T-helper 1 cell (primary cell): ENCODE results near the gene FBXW7.

Source experiments
- DNase-seq, 5 donors: peaks; one replicate each; pipeline ENCODE4 v3.0.0-alpha.2; 2012 to 2020

FBXW7 gene

DNA sequence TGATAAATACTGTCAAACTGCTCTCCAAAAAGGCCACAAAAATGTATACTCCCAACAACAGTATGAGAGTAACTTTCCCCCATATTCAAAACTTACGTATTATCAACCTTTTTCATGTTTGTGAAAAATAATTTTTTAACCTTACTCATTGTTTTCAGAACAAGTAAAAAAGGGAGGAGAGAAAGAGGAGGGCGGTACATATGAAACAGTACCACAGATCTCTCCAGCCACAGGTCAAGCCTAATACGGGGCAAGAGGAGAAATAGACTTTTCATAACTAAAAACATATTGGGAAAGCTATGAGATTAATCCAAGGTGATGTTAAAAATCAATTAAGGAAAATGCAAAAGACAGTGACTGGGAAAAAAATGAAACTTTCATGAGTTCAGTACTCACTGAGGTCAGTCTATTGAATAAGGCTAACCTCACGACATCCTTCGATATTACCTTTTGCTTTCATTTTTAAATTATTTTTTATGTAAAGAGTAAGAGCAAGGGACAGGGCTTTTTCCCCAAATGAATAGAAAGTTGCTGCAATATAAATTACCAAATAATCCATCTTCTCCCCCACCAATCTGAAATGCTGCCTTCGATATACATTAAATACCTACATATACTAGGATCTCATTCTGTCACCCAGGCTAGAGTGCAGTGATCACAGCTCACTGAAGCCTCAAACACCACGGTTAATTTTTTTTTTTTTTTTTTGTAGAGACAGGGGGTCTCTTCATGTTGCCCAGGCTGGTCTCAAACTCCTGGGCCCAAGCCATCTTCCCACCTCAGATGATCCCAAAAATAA lies 25.3 kb downstream of the FBXW7 start:
- no peak for DNase-seq

DNA sequence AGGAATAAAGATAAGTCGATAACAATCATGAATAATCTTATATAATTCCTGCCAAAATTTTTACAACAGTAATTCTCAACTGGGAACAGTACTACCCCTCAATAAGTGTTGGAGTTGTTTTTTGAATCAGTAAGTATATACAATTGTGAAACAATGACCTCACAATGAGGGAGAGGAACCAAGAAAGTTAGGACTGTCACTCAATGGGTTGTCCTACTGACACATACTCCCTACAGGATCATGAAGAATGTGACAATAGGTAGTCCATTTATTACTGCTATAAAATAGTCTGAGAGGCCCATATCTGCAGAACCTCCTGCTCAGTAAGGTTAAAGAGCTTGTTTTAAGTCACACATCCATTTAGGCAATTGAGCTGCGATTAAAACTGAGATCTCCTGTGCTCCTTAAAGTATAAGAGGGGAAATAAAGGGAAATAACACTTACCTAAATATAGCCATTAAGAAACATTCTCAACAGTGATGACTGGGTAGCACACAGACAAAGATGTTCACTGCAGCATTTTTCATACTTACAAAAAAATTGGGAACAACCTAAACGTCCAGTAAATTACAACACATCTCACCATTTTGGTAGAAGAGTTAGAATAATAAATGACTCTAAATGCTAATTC lies 26.2 kb downstream of the FBXW7 start:
- no peak for DNase-seq

DNA sequence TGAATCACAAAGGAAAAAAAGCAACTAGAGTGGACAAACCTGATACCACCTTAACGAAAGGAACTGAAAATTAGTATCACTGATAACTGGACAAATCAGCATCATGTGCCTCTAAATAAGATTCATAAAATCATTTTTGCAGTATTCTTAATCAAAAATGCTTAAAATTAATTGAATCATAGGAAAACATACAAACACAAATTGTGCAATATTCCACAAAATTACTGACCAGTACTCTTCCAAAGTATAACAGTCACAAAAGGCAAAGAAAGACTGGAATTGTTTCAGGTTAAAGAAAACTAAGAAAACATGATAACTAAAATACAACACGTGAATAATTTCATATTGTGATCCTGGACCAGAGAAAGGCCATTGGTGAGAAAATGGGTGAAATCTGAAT lies 27.1 kb downstream of the FBXW7 start:
- DNase-seq = no peak

DNA sequence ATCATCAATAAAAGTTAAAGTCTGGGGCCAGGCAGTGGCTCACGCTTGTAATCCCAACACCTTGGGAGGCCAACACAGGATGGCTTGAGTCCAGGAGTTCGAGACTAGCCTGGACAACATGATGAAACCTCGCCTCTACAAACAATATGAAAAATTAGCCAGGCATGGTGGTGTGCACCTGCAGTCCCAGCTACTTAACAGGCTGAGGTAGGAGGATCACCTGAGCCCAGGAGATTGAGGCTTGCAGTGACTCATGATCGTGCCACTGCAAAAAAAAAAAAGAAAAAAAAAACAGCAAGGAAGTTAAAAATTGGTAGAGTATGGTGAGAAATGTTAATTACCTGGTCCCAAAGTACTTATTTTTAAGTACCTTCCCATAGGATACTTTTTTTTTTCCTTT lies 27.5 kb downstream of the FBXW7 start:
- DNase-seq = no peak

DNA sequence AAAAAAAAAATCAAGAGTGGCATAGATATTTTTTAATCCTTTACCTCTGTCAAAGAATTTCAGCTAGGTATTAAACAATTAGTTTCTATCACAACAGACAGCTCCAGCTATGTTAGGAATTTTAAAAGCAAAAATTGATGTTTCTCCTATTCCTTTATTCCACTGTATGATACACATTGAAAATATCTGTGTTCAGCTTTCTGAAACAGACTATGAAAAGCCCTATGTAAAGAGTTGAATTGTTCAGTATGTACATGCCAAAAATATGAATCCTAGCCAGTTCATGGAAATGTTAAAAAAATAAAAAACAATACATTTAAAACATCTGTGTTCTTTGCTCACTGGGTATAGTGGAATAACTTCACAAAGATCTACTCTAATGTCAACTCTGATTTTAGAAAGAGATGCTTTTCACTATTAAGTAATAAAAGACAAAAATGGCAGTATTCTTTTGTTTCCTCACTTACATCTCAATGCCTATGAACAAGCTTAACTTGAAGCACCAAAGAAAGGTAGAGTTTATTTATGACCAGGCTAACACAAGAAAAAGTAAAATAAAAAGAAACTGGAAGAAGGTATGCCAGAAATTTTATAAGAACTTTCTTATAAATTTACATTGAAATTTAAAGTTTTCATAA lies 32.1 kb downstream of the FBXW7 start:
- DNase-seq = no peak

DNA sequence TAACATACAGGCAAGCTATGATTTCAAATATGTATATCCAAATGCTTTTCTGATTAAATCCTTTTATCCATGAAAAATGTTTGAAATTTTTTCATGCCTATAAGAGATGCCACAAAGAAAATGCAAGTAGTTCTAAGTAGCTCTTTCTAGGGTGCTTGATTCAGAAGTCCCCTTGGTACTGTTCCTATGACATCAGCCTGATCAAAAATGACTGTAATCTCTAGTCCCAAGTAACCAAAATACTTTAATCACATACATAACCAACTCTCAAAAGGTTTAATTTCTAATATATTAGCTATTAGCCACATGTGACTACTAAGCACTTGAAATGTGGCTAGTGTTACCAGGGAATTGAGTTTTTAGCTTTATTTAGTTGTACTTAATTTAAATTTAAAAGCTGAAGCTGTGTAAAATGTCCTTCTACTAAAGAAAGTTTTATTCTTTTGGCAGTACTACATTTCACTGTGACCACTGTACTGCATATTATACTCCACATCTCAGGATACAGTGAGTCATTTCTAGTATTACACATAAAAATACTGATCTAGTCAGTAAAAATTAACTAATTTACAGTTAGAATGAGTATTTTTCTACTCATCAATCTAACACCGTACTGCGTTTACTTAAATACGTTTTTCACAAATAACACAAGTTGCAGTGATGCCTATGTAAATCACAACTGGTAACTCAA lies 33.9 kb downstream of the FBXW7 start:
- DNase-seq = no peak

DNA sequence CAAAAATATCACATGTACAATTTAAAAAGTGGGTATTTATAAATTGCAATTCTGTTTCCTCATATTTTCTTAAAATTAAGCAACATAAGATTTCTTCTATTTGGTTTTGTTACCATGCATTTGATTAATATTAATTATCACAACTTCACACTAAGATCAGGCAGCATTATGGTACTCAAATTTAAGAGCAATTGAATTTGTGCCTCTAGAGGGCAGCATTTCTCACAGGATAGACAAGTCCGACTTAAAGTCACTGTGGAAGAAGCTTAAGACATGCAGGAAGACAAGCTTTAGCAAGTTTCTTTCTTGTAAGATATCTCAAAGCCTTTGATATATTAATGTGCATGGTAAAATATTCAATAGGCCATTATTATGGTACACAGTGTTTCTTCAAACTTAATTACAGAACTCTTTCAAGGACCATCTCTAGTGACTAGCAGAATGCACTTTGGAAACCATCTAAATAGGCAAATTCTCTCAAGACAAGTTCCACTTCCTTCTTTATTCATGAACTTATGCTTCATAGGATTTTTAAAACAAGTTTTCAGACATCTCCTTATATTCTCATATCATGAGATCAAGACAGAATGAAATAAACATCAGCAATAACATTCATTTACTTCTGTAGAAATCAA lies 35.0 kb downstream of the FBXW7 start:
- DNase-seq = peak in 4 of 5 donors; percentile 27 to 84 (median 64)

DNA sequence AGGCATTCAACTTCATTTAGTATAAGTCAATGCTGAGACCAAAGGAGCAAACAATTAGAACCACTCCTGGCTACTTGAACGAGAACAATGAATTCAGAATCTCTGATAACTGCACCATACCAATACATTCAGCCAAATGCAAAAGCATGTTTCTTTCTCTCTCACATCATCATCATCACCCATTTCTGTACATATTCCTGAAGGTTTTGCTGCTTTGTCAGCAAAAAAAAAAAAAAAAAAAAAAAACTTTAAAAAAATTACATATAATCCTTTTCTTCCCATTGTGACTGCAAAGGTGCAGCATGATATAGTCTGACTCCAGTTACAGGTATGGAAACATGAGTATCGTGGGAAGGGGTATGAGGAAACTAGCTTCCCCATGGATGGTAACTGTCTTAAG lies 35.6 kb downstream of the FBXW7 start:
- no peak for DNase-seq

DNA sequence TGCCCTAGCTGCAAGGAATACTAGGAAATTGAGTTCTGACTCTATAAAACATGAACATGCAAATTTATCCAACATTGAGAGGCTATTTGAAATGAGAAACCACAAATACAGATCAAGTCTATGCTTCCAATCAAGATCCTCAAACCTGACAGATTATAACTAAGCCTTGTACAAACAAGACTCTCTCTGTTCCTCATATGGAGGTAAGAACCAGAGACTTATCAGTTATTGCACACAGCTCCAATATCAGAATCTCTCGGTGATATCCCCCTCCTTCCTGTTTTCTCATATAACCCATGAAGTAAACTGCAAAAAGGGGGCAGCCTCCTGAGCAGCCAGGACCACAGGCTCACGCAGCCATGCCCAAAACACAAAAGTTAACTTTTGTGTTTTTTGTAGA lies 36.5 kb downstream of the FBXW7 start:
- DNase-seq = no peak

DNA sequence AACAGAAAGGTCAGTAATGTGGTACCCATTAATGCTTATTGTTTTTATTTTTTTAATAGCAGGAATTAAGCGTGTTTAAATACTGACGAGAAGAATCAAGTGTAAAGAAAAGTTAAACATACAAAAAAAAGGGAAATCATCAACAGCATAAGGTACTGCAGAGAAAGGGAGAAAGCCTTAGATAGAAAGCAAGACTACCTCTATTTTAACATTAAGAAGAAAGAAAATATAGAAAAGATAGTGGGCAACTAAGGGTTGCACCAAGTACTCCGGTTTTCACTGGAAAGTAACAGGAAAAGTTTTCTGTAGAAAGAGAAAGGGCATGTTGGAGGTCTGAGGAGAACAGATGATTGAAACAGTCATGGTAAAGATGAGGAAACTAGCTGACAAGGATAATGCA lies 41.9 kb downstream of the FBXW7 start:
- no peak for DNase-seq

DNA sequence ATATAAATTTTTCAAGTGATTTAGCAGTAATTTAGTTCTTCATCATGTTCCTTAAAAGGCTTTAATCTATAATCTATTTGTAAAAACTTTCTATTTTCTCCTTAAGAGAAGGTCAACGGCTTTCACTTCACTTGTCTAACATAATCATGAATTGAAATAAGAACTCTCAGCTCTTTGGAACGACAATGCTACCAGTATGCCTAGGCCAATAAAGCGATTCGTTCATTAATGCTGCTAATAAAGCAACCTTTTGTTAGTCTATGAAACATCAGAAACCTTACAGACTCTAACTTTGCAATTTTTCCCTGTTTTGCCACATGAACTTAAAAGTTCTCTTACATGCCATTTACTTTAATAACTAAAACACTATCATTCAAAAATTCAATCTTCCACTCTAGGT lies 47.6 kb downstream of the FBXW7 start:
- DNase-seq = no peak

DNA sequence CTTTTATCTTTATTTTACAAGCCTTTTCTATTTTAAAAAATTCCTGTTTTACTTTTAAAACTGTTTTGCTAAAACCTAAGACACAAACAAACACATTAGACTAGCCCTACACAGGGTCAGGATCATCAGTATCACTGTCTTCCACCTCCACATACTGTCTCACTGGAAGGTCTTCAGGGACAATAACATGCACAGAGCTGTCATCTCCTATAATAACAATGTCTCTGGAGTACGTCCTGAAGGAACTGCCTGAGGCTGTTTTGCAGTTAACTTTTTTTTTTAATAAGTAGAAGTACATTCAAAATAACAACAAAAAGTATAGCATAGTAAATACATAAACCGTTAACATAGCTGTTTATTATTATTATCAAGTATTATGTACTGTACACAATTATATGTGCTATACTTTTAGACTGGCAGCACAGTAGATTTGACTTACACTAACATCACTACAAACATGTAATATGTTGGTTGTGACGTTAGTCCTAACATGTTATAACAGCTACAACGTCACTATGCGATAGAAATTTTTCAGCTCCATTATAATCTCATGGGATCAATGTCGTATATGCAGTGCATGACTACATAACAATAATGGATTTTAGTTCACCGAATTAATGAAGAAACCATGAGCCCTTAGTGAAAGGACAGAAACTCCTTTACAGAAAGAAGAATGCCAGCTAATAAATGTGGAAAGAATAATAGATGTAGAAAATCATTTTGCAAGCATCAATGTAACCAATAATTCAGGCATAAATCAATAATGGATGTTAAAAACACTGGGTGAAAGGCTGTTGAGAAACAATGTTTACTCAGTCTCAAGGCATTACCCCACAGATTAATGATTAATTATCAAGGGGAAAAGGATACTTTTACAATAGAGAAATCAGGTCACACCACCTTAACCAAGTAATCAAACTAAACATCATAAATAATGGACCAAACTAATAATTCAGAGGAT lies 49.2 kb downstream of the FBXW7 start:
- no peak for DNase-seq

DNA sequence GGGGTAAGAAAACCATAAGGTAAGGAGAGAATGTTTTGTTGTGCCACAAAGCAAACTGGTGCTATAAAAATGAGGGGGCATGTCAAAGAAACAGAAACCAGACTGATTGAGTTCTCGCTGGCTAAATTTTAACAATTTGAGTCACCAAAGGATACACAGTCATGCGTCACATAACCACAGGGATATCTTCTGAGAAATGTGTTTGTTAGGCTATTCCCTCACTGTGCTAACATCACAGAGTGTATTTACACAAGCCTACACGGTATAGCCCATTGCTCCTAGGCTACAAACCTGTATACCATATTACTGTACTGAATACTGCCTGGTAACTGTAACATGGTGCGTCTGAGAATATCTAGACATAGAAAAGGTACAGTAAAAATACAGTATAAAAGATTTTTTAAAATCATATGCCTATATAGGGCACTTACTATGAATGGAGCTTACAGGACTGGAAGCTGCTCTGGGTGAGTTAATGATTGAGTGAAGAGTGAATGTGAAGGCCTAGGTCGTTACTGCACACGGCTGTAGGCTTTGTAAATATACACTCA lies 50.1 kb downstream of the FBXW7 start:
- peak in 2 of 5 donors; percentile 14 to 95 for DNase-seq

DNA sequence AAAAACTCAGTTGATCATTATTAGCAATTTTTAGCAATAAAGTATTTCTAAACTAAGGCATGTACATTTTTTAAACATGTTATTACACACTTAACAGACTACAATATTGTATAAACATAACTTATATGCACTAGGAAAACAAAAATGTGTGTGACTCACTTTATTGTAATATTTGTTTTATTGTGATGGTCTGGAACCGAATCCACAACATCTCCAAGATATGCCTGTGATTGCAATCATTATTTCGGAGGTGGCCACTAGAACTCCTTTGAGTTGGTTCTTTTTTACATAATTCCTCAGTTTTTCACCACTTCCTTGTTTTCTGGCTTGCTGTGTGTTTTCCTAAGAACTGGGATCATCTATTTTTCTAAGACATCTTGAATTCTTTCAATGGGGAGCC lies 53.7 kb downstream of the FBXW7 start:
- DNase-seq = no peak

DNA sequence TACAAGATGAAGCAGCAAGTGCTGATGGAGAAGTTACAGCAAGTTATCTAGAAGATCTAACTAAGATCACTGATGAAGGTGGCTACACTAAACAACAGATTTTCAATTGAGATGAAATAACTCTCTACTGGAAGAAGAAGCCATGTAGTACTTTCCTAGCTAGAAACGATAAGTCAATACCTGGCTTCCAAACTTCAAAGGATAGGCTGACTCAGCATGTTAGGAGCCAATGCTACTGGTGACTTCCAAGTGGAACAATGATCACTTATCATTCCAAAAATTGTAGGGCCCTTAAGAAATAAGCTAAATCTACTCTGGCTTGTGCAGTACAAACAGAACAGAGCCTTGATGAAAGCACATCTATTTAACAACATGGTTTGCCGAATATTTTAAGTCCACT lies 55.0 kb downstream of the FBXW7 start:
- no peak for DNase-seq

DNA sequence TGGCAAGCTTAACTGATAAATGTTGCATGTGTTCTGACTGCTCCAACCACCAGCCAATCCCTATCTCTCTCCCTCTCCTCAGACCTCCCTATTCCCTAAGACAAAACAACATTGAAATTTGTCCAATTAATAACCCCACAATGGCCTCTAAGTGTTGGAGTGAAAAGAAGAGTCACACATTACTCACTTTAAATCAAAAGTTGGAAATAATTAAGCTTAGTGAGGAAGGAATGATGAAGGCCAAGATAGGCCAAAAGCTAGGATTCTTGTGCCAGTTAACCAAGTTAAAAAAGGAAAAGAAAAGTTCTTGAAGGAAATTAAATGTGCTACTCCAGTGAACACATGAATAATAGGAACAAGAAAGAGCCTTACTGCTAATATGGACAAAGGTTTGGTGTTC lies 55.6 kb downstream of the FBXW7 start:
- DNase-seq = no peak

DNA sequence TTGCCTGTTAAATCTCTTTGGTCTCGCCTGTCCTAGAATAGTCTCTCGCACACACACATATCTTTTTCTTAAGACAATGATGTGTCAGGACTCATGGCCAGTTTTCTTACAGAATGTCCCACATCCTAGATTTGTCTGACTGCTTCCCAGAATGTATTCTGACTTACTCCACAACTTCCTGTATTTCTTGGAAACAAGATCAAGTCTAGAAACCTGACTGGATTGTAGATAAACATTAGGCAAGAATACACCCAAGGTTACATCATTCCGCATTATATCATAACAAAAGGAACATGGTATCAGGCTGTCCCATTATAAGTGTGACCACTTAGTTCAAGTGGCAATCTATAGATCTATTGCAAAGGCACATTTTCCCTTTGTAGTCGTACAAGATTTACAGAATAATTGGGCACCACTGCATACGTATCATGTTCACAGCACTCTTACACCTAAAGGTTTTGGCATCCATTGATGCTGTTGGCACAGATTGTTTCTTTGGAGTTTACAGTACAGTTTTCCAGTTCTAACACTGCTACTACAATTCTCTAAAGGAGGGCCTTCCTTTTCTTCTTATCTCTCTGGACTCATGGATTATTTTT lies 56.4 kb downstream of the FBXW7 start:
- DNase-seq = no peak

DNA sequence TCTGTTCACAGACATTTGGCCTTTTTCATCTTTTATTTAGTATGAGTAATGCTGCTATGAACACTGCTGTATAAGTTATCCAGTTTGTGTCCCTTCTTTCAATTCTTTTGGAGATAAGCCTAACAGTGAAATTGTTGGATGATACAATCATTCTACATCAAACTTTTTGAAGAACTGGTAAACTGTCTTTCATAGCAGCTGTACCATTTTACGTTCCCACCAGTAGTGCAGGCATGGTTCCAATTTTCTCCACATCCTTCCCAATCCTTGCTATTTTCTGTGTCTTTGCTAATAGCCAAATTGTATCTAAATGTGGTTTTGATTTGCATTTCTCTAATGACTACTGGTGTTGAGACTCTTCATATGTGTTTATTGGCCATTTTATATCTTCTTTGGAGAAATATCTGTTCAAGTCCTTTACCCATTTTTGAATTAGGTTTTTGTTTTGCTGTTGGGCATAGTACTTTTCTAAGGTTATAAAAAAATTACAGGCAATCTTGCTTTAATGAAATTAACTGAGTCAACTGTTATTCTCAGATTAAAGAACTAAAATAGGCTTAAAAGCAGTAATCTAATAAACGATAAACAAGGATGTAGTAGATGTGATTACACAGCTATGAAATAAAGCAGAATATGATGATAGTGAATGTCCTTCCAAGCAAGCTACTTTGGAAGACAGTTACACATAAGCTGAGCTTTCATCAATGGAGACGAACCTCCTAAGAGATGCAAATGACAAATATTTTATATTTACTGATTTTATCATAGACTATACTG lies 57.2 kb downstream of the FBXW7 start:
- DNase-seq = no peak

DNA sequence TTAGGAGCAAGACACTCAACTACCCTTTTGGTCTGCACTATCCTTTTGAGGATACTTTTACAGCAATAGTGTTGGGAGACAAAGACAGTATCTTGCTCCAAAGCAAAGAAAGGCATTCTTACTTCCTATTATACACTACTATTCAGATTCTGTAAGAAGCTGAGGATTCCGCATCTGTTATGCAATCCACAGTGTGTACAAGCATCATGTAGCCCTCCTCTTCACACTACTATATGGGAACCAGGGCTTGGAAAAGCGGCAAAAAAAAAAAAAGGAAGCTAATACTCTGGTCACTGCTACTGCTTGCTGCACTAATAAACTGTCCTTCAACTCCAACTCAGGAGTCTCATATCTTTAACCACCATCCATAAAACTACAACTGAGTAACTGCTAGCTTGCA lies 59.1 kb downstream of the FBXW7 start:
- DNase-seq = no peak

DNA sequence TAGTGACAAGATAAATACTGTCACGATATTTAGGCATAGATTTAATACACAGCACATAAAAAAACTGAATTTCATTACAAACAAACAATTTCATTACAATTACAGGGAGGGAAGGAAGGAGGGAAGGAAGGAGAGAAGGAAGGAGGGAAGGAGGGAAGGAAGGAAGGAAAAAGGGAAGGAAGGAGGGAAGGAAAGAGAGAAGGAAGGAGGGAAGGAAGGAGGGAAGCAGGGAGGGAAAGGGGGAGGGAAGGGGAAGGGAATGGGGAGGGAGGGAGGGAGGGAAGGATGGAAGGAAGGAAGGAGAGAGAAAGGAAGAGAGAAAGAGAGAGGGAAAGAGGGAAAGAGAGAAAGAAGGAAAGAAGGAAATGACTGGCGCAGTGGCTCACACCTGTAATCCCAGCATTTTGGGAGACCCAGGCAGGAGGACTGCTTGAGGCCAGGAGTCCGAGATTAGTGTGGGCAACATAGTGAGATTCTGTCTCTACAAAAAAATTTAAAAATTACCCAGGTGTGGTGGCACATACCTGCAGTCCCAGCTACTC lies 64.6 kb downstream of the FBXW7 start:
- DNase-seq = no peak
